SJSA1 (cell line): ENCODE results near the gene FAM13A. TPM values are rescaled to one million over a fixed set of nuclear protein-coding genes. Genes with fewer than 3 reads are reported as not detected.
A peak's percentile ranks its signal among the peaks of the same experiment; 100 is the strongest.

Experiments used
- DNase-seq, 2 experiments: peaks; one replicate each; pipeline ENCODE4 v3.0.0-alpha.2; 2015 to 2020; ENCODE audit warnings: low spot score in 2 of 2, low read depth in 1 of 2
- H3K27ac ChIP-seq: fragments of 250-450 bp; sonication (Bioruptor Pico); 2 replicates; pipeline ENCODE4 v1.5.1; 2020; ENCODE audit warnings: mild to moderate bottlenecking, moderate library complexity
- H3K27me3 ChIP-seq: fragments of 250-450 bp; sonication (Bioruptor Pico); replicated peaks from 2 replicates; pipeline ENCODE4 v1.5.1; 2020; ENCODE audit warnings: mild to moderate bottlenecking, moderate library complexity
- H3K36me3 ChIP-seq: fragments of 250-450 bp; sonication (Bioruptor Pico); 2 replicates; pipeline ENCODE4 v1.5.1; 2020; ENCODE audit warnings: mild to moderate bottlenecking
- H3K4me1 ChIP-seq: fragments of 250-450 bp; sonication (Bioruptor Pico); replicated peaks from 2 replicates; pipeline ENCODE4 v1.6.1; 2021; ENCODE audit warnings: mild to moderate bottlenecking
- H3K4me3 ChIP-seq: fragments of 250-450 bp; sonication (Bioruptor Pico); 2 replicates; pipeline ENCODE4 v1.5.1; 2020; ENCODE audit warnings: mild to moderate bottlenecking
- H3K9me3 ChIP-seq: fragments of 250-450 bp; sonication (Bioruptor Pico); replicated peaks from 2 replicates; pipeline ENCODE4 v1.5.1; 2020; ENCODE audit warnings: mild to moderate bottlenecking
- total RNA-seq: library from RNA; depleted of rRNA; stranded (reverse); fragments of >200 nt; shearing (Covaris generic); gene quantifications from 2 replicates; pipeline ENCODE4 v1.2.3, GENCODE V29; 2014; rRNA removed

The FAM13A gene
- total RNA-seq, 1 experiment from 2014 or later: 15.2 TPM

- DNase-seq: no peak
- Histone ChIP-seq H3K27ac (no peak overlapping the region), H3K9me3 (no peaks in the 10 kb centered on the region), H3K36me3 (no peaks in the 10 kb centered on the region; the same call in 1 of the 2 replicates), H3K4me1 (peaks cover 5% of the 10 kb centered on the region; the same call in 1 of the 2 replicates), H3K4me3 (no peak overlapping the region), H3K27me3 (no peaks in the 10 kb centered on the region)
Observed at GRCh38 chr4:88702782-88703181, 354.2 kb downstream of the FAM13A start.

GRCh38 chr4:88698519-88698918, 358.5 kb downstream of the FAM13A start:
- DNase-seq: no peak
- H3K9me3 ChIP-seq: no peaks in the 10 kb centered on the region
- peaks cover 7% of the 10 kb centered on the region; the same call in 1 of the 2 replicates for H3K4me1 ChIP-seq
- no peaks in the 10 kb centered on the region for H3K36me3 ChIP-seq
- no peak overlapping the region for H3K27ac ChIP-seq
- H3K27me3 ChIP-seq: no peaks in the 10 kb centered on the region
- no peak overlapping the region for H3K4me3 ChIP-seq

GRCh38 chr4:88697588-88698329, 359.2 kb downstream of the FAM13A start, which contains the start of gene NAP1L5:
NAP1L5 (minus strand) TSS chr4:88697829; CDS start chr4:88697754, 75 bp downstream.
- H3K36me3 ChIP-seq: no peaks in the 10 kb centered on the region
- peak; percentile 50 to 56 for DNase-seq
- peaks cover 7% of the 10 kb centered on the region; the same call in 1 of the 2 replicates for H3K4me1 ChIP-seq
- H3K9me3 ChIP-seq: no peaks in the 10 kb centered on the region
- H3K27ac ChIP-seq: peak within 1 kb of the TSS; percentile 44; the same call in 1 of the 2 replicates
- H3K4me3 ChIP-seq: peak within 1 kb of the TSS; percentile 64
- H3K27me3 ChIP-seq: no peaks in the 10 kb centered on the region

- Histone ChIP-seq H3K27me3 (no peaks in the 10 kb centered on the region), H3K27ac (peak overlapping the region; percentile 44; the same call in 1 of the 2 replicates), H3K4me1 (peaks cover 7% of the 10 kb centered on the region; the same call in 1 of the 2 replicates), H3K36me3 (no peaks in the 10 kb centered on the region), H3K4me3 (peak overlapping the region; percentile 64), H3K9me3 (no peaks in the 10 kb centered on the region)
- peak in 1 of 2 experiments; percentile 7 for DNase-seq
Observed at GRCh38 chr4:88697141-88697540, 359.8 kb downstream of the FAM13A start.

- no peak for DNase-seq
- 0 out of 2 replicates have a peak overlapping the region, but pooled peaks have one; percentile 2 for H3K27ac ChIP-seq
- no peaks in the 10 kb centered on the region for H3K27me3 ChIP-seq
- peaks cover 7% of the 10 kb centered on the region; the same call in 1 of the 2 replicates for H3K4me1 ChIP-seq
- no peaks in the 10 kb centered on the region for H3K9me3 ChIP-seq
- no peaks in the 10 kb centered on the region for H3K36me3 ChIP-seq
- H3K4me3 ChIP-seq: peak overlapping the region; percentile 64
Observed at GRCh38 chr4:88696630-88697029, 360.4 kb downstream of the FAM13A start.

- H3K27me3 ChIP-seq: no peaks in the 10 kb centered on the region
- H3K27ac ChIP-seq: no peak overlapping the region
- no peaks in the 10 kb centered on the region for H3K36me3 ChIP-seq
- H3K9me3 ChIP-seq: no peaks in the 10 kb centered on the region
- no peak overlapping the region for H3K4me3 ChIP-seq
- no peak for DNase-seq
- peaks cover 7% of the 10 kb centered on the region; the same call in 1 of the 2 replicates for H3K4me1 ChIP-seq
Observed at GRCh38 chr4:88693792-88694191, 363.2 kb downstream of the FAM13A start.

GRCh38 chr4:88690355-88690754, 366.6 kb downstream of the FAM13A start:
- Histone ChIP-seq H3K27me3 (no peaks in the 10 kb centered on the region), H3K4me1 (no peaks in the 10 kb centered on the region), H3K9me3 (no peaks in the 10 kb centered on the region), H3K27ac (no peak overlapping the region), H3K36me3 (0 out of 2 replicates have a peak, but pooled peaks cover 4% of the 10 kb centered on the region), H3K4me3 (no peak overlapping the region)
- no peak for DNase-seq

- Histone ChIP-seq H3K27ac (no peak overlapping the region), H3K27me3 (no peaks in the 10 kb centered on the region), H3K36me3 (peaks cover 4% of the 10 kb centered on the region; the same call in 1 of the 2 replicates), H3K4me3 (no peak overlapping the region), H3K4me1 (no peaks in the 10 kb centered on the region), H3K9me3 (no peaks in the 10 kb centered on the region)
- DNase-seq: no peak
Observed at GRCh38 chr4:88681209-88681608, 375.8 kb downstream of the FAM13A start.

Other genes with a start within 250 kb of the FAM13A start
- 25.9 and 33.4 TPM in 2 replicates for gene TIGD2, start 54.3 kb upstream of the FAM13A start, total RNA-seq